GM23248 (cell line): ENCODE measurements around the gene PPARGC1A.

Experiments
- EZH2 ChIP-seq: fragments of 200-600 bp; sonication (generic); IDR thresholded peaks from 2 replicates; pipeline ENCODE4 v1.6.1; 2018; ENCODE audit warnings: antibody characterized with exemption, mild to moderate bottlenecking; ENCODE audit not compliant: insufficient read depth, poor library complexity, severe bottlenecking
- EZH2phosphoT487 ChIP-seq: fragments of 200-600 bp; sonication (generic); IDR thresholded peaks from 2 replicates; pipeline ENCODE4 v1.6.1; 2018; ENCODE audit warnings: antibody characterized with exemption, moderate library complexity, mild to moderate bottlenecking, low read depth; ENCODE audit not compliant: insufficient read depth

GRCh38 chr4:23902222-23902804 is 12.5 kb upstream of the PPARGC1A start:
- TF ChIP-seq EZH2 (no peak), EZH2phosphoT487 (no peak)
